ENCODE data around the gene GRID2.
"Not testable (repeated sequence)": the region's sequence is repeated elsewhere in the genome, so short reads cannot be mapped to it uniquely, and the experiment has no call there.

GRID2 gene

GRCh38 chr4:93346840-93347239 lies 1043.1 kb downstream of the GRID2 start:
- DNase-seq, result no peak

DNA sequence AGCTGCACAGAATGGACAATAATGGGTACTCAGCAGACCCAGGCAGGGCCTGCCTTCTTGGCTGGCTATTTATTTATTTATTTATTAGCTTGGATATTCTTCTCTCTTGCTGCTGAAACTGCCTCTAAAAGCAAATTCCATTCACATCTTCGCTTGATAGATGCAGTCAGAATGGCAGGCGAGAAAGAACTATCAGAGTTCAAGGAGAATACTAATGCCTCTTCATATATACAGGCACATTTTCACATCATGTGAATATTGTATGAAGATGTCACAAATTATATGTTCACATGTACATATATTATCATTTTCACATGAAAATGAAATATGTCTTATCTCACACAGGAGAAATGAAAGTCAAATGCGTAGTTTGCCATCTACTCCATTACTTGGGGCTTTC lies 1045.1 kb downstream of the GRID2 start:
- DNase-seq, result no peak

GRCh38 chr4:93351846-93352245 lies 1048.1 kb downstream of the GRID2 start:
- DNase-seq, result no peak

DNA sequence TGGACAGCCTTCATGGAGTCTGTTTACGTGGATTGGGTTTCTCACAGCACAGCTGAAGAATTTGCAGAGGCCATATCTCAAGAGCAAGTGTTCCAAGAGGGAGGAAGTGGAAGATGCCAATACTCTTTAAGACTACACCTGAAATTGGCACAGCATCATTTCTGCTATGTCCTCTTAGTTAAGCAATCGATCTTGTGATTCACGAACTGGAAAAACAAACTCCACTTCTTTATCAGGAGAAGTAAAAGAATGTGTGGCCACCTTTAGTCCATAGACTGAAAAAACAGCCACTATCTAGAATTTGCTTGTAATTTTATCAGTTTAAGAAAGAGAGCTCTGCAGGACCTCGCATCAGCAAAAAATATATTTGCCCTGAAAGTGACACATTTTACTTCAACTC lies 1051.6 kb downstream of the GRID2 start:
- no peak for DNase-seq

GRCh38 chr4:93359586-93359985 lies 1055.8 kb downstream of the GRID2 start:
- no peak for DNase-seq

- not testable (repeated sequence) for DNase-seq
Observed at GRCh38 chr4:93366169-93366755, 1062.5 kb downstream of the GRID2 start.

DNA sequence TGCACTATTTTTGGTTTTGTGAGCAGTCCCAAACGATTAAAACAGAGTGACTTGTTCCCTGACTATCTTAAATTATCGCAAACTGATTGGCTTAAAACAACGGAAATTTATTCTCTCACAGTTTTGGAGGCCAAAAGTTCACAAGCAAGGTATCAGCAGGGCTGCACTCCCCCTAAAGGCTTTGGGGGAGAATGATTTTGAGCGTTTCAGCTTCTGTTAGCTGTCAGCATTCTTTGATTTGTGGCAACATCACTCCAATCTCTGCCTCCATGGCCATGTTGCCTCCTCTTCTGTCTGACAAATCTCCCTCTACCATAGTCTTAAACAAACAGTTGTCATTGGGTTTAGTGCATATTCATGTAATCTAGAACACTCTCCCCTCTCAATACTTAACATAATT lies 1065.2 kb downstream of the GRID2 start:
- no peak for DNase-seq

DNA sequence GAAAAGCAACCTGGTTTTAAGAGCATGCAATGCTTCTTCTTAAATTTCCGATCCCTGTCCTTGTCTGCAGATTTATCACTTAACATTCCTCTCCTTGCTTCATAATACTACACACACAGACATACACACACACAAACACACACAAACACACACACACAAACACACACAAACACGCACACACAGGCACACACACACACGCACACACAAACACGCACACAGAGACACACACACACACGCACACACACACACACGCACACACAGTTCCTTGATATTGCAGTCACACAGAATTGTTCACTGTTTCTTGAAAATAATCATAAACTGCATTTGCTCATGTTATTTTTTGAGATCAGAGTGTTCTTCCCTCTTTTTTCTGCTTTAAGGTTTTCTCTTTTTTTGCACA lies 1066.5 kb downstream of the GRID2 start:
- no peak for DNase-seq

DNA sequence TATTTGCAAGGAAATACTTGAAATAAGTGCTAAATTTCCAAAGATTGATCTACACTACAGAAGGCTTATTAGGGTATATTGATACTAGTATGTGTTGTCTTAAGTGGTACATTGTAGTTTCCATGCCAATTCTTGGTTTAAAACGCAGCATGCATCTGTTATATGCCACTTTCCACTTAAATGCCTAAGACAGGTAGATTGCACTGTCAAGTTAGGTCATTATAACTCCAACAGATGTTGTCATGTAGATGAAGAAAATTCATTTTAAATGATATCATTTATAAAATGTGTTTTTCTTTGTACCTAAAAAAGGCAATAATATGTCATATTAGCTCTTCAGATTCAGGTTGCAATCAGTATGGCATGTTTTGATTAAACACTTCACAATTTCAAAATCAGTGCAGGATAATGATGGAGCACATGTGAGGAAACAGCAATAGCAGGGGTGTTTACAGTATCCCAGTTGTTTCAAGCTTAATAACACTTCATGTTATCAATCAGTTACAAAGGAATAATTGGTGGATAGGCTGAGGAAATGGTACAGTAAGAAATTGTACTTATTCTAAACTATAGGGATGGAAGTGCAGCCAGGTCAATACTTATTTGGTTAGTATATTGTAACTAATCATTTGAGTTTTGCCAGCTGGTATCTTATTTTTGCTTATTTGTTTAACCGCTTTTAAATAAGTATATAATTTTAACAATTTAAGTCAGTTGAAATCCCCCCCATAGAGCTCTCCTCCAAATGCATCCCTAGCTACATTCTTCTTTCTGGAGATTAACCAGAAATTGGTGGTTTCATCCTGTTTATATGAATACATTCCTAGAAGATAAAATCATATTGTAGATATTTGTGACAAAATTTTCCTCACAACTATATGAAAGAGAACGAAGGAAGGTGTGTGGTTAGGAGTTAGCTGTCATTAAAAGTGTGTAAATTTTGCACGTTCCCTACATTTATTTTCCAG lies 1070.4 kb downstream of the GRID2 start:
- no peak for DNase-seq

DNA sequence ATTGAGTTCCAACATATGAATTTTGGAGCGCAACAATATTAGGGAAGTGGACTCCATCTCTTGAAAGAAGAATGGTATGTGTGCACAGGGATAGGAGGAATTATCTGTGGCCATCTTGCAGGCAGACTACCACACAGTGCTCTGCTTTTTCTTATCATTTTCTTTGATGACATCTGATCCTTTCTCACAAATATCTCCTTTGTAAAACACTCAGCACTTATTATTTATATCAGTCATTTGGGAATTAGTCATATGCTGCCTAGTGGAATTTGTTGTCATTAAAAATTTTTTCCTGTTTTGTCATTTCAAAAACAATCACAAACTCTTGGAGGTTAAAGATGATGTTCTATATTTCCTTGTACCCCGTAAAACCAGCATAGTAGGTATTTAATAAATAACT lies 1080.5 kb downstream of the GRID2 start:
- no peak for DNase-seq

DNA sequence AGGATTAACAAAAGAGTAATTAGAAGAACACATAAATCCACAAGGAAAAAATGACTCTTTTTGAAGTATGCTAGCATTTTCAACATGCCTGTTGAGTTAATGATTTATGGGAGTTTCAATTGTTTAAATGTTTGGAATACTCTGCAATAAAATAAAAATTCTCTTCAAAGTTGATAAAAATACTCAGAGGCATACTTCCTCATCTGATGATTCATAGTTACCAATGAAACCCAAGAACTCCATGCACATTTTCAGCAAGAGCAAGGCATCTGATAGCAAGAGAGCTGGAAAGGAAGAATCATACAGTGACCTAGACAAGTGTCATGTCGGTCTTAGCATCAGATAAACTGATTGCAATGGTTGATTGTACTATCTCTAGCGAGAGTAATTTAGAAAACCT lies 1081.1 kb downstream of the GRID2 start:
- no peak for DNase-seq

GRCh38 chr4:93394545-93395081 lies 1090.8 kb downstream of the GRID2 start:
- DNase-seq, result no peak

DNA sequence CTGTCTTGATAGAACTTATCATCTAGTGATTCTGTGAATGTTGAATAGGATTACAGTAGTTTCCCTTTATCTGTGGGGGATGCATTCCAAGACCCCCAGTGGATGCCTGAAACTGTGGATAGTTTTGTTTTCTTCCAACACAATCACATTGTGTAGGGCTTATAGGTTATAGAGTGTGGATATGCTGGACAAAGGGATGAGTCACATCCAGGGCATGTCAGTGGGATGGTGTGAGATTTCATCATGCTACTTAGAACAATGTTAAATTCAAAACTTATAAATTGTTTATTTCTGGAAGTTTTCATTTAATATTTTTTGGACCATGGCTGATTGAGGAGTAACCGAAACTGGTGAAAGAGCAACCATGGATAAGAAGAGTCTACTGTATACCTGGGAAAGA lies 1092.5 kb downstream of the GRID2 start:
- no peak for DNase-seq

GRCh38 chr4:93403571-93403970 lies 1099.8 kb downstream of the GRID2 start:
- DNase-seq, result no peak

- DNase-seq, result no peak
Observed at GRCh38 chr4:93407493-93408275, 1103.9 kb downstream of the GRID2 start.

DNA sequence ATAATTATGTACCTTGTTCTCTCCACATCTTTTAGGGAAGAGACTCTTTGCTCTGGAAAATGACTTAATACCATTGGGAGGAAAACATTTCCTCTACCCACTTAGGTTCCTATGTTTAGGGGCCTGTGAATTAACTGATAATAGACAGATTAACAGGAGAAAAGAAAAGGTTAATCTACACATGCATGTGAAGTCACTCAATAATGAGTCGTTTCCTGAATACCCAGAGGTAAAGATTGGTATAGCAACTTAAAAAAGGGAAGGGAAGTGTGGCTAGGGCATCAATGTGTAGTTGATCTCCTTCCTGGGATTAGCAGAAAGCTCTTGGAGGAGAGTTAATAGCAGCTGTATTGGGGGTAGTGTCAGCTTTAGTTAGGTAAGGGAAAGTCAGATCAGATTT lies 1105.3 kb downstream of the GRID2 start:
- DNase-seq, result no peak

- DNase-seq, result no peak
Observed at GRCh38 chr4:93414041-93414550, 1110.3 kb downstream of the GRID2 start.

- no peak for DNase-seq
Observed at GRCh38 chr4:93416344-93417128, 1112.8 kb downstream of the GRID2 start.

- DNase-seq, result no peak
Observed at GRCh38 chr4:93431371-93431770, 1127.6 kb downstream of the GRID2 start.

GRCh38 chr4:93433840-93434239 lies 1130.1 kb downstream of the GRID2 start:
- DNase-seq, result no peak

- DNase-seq, result no peak
Observed at GRCh38 chr4:93436000-93436626, 1132.3 kb downstream of the GRID2 start.

DNA sequence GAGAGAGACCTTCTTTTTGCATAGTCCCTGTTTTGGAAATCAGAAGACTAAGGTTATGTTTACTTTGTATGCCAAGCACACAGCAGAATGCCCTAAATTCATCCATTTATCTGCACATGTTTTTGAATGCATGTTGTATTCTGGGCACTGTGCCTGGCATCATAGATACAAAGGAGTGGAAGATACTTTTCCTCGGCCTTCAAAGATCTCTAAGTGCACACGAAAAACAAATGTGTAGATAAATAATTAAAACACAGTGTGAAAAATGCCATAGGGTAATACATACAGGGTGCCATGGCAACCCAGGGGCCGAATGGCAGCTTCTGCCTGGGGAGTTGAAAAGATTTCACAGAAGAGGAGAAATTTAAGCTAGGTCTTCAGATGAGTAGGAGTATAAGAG lies 1134.2 kb downstream of the GRID2 start:
- DNase-seq, result no peak

Measured in KG1 (cell line).